CD4-positive, CD25-positive, alpha-beta regulatory T cell (primary cell): Measurements from ENCODE around the gene KCTD5. TPM values are rescaled to one million over a fixed set of nuclear protein-coding genes. Genes with fewer than 3 reads are reported as not detected.
A peak's percentile ranks its signal among the peaks of the same experiment; 100 is the strongest.
"Not testable (repeated sequence)": the region's sequence is repeated elsewhere in the genome, so short reads cannot be mapped to it uniquely, and the experiment has no call there.

Experiments used
- ATAC-seq, 2 donors: fragments of 150-1000 bp; cut with Tn5 transposase; one replicate each; pipeline ENCODE4 v1.10.0; 2021; ENCODE audit warnings: low read depth in 2 of 2, moderate number of reproducible peaks in 2 of 2, moderate library complexity in 1 of 2
- DNase-seq, 3 donors: peaks; one replicate each; pipeline versions ENCODE4 v3.0.0 to v3.0.0-alpha.2; 2012 to 2022; ENCODE audit warnings: mixed read lengths in 1 of 3
- H3K27ac ChIP-seq: one replicate; pipeline ENCODE4 v1.7.0; 2013; ENCODE audit warnings: mild to moderate bottlenecking, low read length; ENCODE audit not compliant: insufficient read depth, poor library complexity, severe bottlenecking
- H3K27me3 ChIP-seq: one replicate; pipeline ENCODE4 v1.7.0; 2013; ENCODE audit warnings: low read length; ENCODE audit not compliant: control insufficient read depth, insufficient read depth
- H3K36me3 ChIP-seq: one replicate; pipeline ENCODE4 v1.7.0; 2013; ENCODE audit warnings: mild to moderate bottlenecking, low read length, moderate library complexity; ENCODE audit not compliant: control insufficient read depth, insufficient read depth
- H3K4me1 ChIP-seq: 2 replicates; pipeline ENCODE4 v1.7.0; 2013; ENCODE audit warnings: mild to moderate bottlenecking, low read length; ENCODE audit not compliant: insufficient read depth, control insufficient read depth, poor library complexity, severe bottlenecking
- H3K4me3 ChIP-seq: one replicate; pipeline ENCODE4 v1.7.0; 2013; ENCODE audit warnings: low read depth, mild to moderate bottlenecking, low read length, moderate library complexity
- H3K9me3 ChIP-seq, 2 experiments: 1 replicate in 1 of 2; 2 replicates in 1 of 2; pipeline ENCODE4 v1.7.0; 2013; ENCODE audit warnings: low read length in 2 of 2, mild to moderate bottlenecking in 1 of 2, moderate library complexity in 1 of 2; ENCODE audit not compliant: control insufficient read depth in 2 of 2
- H3K27ac Mint-ChIP-seq, 3 donors: one replicate each; pipeline ENCODE4 v1.8.0; 2020 to 2022; ENCODE audit warnings: mild to moderate bottlenecking in 3 of 3, mixed read lengths in 3 of 3, moderate library complexity in 2 of 3
- H3K27me3 Mint-ChIP-seq: one replicate; pipeline ENCODE4 v1.8.0; 2022; ENCODE audit warnings: mild to moderate bottlenecking, mixed read lengths
- H3K36me3 Mint-ChIP-seq: one replicate; pipeline ENCODE4 v1.8.0; 2020; ENCODE audit warnings: mixed read lengths
- H3K4me1 Mint-ChIP-seq, 4 donors: one replicate each; pipeline ENCODE4 v1.8.0; 2020 to 2022; ENCODE audit warnings: mixed read lengths in 4 of 4, mild to moderate bottlenecking in 1 of 4
- H3K4me3 Mint-ChIP-seq, 4 donors: one replicate each; pipeline ENCODE4 v1.8.0; 2020 to 2022; ENCODE audit warnings: mild to moderate bottlenecking in 4 of 4, mixed read lengths in 4 of 4, moderate library complexity in 3 of 4
- H3K9me3 Mint-ChIP-seq, 7 donors: one replicate each; pipeline ENCODE4 v1.8.0; 2020 to 2022; ENCODE audit warnings: mixed read lengths in 7 of 7, mild to moderate bottlenecking in 3 of 7, moderate library complexity in 2 of 7
- polyA plus RNA-seq, 4 donors: library from polyadenylated mRNA; unstranded; fragments of 300-500 nt; fragmentation: Illumina TruSeq; gene quantifications; one replicate each; pipeline ENCODE4 v1.2.3, GENCODE V29; 2021
- total RNA-seq: library from RNA; stranded (reverse); gene quantifications from one replicate; pipeline ENCODE4 v1.2.3, GENCODE V29; 2022

KCTD5 gene
- total and polyA plus RNA-seq, 5 donors from 2014 or later, result 17.5 to 26.4 (median 22.1) TPM

DNA sequence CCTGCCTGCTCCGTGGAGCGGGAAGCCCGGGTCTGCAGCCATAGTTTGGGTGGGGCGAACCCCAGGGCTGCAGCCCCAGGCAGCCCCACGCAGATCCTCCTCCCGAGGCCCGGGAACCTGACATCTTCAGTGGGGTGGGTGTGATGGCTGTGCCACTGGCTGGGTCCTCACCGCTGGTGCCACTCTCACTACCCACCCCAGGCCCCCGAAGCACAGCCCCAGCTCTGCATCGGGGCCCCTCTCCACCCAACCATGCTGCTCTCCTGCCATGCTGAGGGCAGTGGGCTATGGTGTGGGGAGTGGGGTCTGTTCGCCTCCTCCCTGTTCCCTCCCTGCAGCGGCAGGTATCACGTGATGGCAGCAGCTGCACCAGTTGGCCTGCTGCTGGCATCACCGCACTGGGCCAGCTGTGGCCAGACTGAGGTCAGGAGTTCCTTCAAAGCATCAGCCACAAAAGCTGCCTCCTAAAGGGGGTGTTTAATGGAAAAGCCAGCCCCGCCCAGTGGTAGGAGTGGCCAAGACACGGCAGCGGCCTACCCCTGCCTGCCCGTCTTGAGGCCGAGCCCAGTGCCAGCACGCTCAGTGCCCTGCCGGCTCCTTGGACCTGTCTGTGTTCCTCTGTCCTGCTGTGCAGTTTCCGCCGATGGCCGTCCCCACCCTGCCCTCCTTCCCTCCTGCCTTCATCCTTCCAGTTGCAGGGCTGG is 10.8 kb downstream of the KCTD5 start:
- Histone ChIP-seq H3K9me3 (no peaks in the 10 kb centered on the region), H3K27ac (no peak overlapping the region), H3K4me1 (no peaks in the 10 kb centered on the region), H3K4me3 (no peak overlapping the region), H3K27me3 (no peaks in the 10 kb centered on the region), H3K36me3 (peaks cover 14% of the 10 kb centered on the region)
- Mint-ChIP-seq H3K27me3 (no peaks in the 10 kb centered on the region), H3K36me3 (peaks cover 6% of the 10 kb centered on the region), H3K9me3 (no peaks in the 10 kb centered on the region), H3K4me1 (peaks cover 0 to 5% (median under 1%) of the 10 kb centered on the region in 4 donors), H3K27ac (peak overlapping the region in 1 of 3 donors; percentile 66), H3K4me3 (no peak overlapping the region)
- no peak for DNase-seq
- no peak for ATAC-seq

DNA sequence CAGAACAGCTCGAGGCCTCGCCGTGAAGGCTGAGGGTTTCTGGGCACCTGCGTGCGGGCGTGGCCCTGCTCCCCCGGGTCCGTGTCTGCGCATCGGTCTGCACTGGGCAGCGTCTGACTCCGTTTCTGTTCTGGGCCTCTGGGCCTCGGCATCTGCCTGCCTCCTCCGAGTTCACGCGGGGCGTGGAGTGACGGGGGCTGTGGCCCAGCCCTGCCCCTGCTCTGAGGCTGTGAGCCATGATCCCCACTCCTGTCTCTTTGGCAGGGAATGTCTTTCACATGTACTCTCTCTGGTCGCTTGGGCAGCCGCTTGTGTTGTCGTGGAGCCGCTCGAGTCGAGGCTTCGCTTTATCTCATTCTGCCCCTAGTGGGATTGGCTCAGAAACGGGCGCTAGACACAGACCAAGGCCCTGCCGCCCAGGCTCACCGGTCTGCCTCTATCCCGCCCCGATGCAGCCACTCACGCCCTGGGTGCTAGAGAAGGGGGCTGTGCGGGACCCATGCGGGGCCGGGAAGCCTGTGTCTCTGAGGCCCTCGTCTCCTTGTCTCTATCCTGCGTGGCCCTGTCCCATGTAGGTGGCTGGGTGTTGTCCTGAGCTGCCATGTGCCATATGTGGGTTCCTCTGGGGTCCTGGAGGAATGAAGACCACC is 14.4 kb downstream of the KCTD5 start:
- not testable (repeated sequence) for H3K9me3 Mint-ChIP-seq, H3K4me3 Mint-ChIP-seq, H3K4me1 ChIP-seq, H3K4me1 Mint-ChIP-seq, H3K9me3 ChIP-seq, H3K27ac ChIP-seq, H3K27ac Mint-ChIP-seq, H3K27me3 Mint-ChIP-seq, H3K4me3 ChIP-seq, ATAC-seq, H3K36me3 Mint-ChIP-seq, H3K27me3 ChIP-seq, DNase-seq
- H3K36me3 ChIP-seq, result peaks cover 26% of the 10 kb centered on the region

DNA sequence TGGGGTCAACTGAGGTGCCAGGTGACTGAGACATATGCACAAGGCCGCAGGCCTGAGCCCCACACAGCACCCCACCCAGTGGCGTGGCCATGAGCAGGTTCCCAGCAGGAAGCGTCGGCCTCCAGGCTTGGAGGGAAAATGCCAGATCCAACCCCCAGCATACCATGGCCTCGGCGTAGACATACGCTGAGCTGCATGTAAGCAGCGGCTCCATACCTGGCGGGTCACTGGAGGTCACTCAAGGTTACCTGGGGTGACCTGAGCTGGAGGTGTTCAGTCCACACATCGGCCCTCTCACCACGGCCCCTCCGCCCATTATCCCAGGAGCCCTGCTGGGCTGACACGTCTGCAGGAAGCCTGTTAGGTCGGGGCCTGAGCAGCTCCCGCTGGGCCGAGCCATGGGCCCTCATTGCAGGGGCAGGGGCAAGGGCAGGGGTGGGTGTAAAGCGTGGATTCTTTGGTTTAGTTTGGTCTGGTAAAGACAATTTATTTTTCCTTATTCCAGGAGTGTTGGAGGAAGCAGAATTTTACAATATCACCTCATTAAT is 15.2 kb downstream of the KCTD5 start:
- H3K4me1 Mint-ChIP-seq, result no peaks in the 10 kb centered on the region
- Histone ChIP-seq H3K27me3 (no peaks in the 10 kb centered on the region), H3K9me3 (no peaks in the 10 kb centered on the region), H3K36me3 (peaks cover 32% of the 10 kb centered on the region), H3K27ac (no peak overlapping the region), H3K4me3 (no peak overlapping the region), H3K4me1 (no peaks in the 10 kb centered on the region)
- DNase-seq (no peak), ATAC-seq (no peak)
- H3K9me3 Mint-ChIP-seq, result no peaks in the 10 kb centered on the region
- H3K27me3 Mint-ChIP-seq, result no peaks in the 10 kb centered on the region
- H3K4me3 Mint-ChIP-seq, result no peak overlapping the region
- H3K36me3 Mint-ChIP-seq, result peaks cover 6% of the 10 kb centered on the region
- H3K27ac Mint-ChIP-seq, result no peak overlapping the region

DNA sequence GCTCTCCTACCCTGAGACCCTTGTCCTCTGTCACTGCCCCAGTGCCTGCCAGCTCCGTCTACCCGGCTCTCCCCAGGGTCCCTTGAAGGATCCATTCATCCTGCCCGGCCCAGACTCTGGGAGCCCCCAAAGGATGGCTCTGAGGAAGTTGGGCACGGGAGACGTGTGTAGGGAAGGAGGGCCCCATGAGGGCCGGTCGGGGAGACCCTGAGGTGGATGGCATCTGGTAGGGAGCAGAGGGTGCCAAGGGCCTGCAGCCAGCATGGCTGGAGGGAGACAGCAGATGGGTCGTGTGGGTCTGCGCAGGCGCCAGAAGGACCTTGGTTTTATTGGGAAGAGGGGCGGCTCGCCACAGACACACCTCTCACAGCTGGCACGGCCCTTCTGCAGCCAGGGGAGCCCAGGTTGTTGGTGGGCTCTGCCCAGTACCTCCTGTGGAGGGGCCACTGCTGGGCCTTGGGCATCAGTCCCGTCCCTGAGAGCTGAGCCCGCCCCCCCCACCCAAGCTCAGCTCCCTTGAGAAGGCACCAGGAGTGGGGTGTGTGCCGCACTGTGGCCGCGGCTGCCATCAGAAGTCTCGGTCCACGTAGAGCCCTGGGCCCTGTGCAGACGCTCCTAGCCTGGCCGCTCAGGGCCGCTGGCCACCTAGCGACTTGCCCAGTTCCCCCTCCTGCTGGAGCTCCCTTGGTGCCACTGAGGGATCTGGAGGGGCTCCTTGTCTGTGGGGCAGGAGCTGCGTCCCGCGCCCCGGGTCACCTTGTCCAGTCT is 16.0 kb downstream of the KCTD5 start:
- H3K9me3 ChIP-seq, result no peaks in the 10 kb centered on the region
- no peaks in the 10 kb centered on the region for H3K27me3 ChIP-seq
- H3K27me3 Mint-ChIP-seq, result no peaks in the 10 kb centered on the region
- no peaks in the 10 kb centered on the region for H3K9me3 Mint-ChIP-seq
- DNase-seq (no peak), ATAC-seq (no peak)
- no peak overlapping the region for H3K27ac Mint-ChIP-seq
- H3K4me3 Mint-ChIP-seq, result no peak overlapping the region
- H3K36me3 ChIP-seq, result peaks cover 40% of the 10 kb centered on the region
- H3K36me3 Mint-ChIP-seq, result peaks cover 6% of the 10 kb centered on the region
- no peaks in the 10 kb centered on the region for H3K4me1 ChIP-seq
- no peak overlapping the region for H3K27ac ChIP-seq
- H3K4me1 Mint-ChIP-seq, result no peaks in the 10 kb centered on the region
- no peak overlapping the region for H3K4me3 ChIP-seq

DNA sequence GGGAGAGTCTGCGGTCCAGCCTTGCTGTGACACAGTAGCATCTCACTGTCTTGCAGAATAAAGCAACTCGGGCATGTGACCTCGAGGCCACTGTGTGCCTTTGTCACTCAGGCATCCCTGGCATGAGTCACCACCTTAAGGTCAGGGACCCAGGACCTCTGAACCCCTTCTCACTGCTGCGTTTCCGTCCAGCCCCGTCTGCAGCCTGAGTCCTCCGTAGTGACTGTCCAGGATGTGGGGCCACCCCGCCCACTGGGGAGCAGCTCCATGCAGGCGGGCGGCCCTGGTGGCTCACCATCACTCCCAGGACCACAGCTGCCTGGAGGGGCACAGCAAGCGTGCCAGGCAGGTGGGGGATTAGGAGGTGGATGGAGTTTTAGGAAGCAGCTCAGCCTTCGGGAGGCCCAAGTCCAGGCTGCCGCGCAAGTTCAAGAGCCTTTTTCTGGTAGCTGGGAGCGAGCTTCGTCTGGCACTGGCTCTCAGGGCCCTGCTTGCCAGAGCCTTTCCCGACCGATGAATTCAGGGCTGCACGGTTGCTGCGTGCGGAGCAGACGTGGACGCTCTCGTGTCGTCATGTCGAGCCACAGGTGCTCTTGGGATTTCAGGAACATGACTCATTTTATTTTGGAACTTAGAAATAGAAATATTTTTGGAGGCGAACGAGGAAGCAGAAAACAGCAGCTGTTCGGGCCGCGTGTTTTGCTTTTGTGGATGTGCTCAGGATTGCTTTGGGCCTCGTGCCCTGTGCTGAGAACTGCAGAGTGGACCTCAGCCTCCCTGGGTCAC is 16.8 kb downstream of the KCTD5 start:
- Histone ChIP-seq H3K36me3 (peaks cover 44% of the 10 kb centered on the region), H3K4me3 (no peak overlapping the region), H3K9me3 (no peaks in the 10 kb centered on the region), H3K4me1 (no peaks in the 10 kb centered on the region), H3K27ac (no peak overlapping the region), H3K27me3 (no peaks in the 10 kb centered on the region)
- no peaks in the 10 kb centered on the region for H3K9me3 Mint-ChIP-seq
- DNase-seq (no peak), ATAC-seq (no peak)
- no peaks in the 10 kb centered on the region for H3K4me1 Mint-ChIP-seq
- no peaks in the 10 kb centered on the region for H3K27me3 Mint-ChIP-seq
- H3K27ac Mint-ChIP-seq, result no peak overlapping the region
- peaks cover 6% of the 10 kb centered on the region for H3K36me3 Mint-ChIP-seq
- no peak overlapping the region for H3K4me3 Mint-ChIP-seq

DNA sequence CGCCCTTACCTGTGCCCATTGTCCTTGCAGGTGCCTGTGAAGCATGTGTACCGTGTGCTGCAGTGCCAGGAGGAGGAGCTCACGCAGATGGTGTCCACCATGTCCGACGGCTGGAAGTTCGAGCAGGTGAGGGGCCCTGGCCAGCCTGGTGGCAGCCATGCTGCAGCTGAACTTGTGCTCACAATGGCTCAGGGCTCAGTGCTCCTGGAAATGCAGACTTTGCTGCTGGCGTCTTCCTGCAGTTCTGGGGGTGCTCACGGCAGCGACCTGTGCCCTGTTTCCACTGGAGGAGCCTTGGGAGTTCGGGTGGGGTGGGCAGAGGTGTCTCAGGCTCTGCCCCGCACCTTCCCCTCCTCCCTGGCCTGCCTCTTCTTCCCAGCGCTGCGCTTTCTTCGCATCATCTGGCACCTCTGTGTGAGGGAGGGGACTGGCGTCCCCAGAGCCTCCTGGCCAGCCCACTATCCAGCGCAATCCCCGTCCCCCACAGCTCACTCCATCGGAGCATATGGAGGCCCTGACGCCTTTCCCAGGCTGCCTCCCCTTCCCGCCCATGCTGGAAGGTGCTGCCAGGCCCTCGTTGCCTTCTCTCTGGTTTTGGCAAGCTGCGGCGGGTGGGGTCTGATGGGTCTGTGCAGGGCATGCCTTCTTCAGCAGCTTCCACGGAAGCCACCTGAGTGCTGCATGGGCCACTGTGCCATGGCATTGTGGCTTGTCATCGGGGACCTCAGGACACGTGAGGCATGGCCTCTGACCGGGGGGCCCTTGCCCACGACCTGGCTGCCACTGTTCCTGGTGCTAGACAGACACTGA is 17.7 kb downstream of the KCTD5 start:
- no peak overlapping the region for H3K4me3 Mint-ChIP-seq
- Histone ChIP-seq H3K4me1 (no peaks in the 10 kb centered on the region), H3K4me3 (no peak overlapping the region), H3K27me3 (no peaks in the 10 kb centered on the region), H3K9me3 (no peaks in the 10 kb centered on the region), H3K27ac (no peak overlapping the region), H3K36me3 (peaks cover 44% of the 10 kb centered on the region)
- DNase-seq, result no peak
- no peak for ATAC-seq
- H3K27ac Mint-ChIP-seq, result no peak overlapping the region
- no peaks in the 10 kb centered on the region for H3K27me3 Mint-ChIP-seq
- no peaks in the 10 kb centered on the region for H3K4me1 Mint-ChIP-seq
- H3K36me3 Mint-ChIP-seq, result peaks cover 6% of the 10 kb centered on the region
- no peaks in the 10 kb centered on the region for H3K9me3 Mint-ChIP-seq

DNA sequence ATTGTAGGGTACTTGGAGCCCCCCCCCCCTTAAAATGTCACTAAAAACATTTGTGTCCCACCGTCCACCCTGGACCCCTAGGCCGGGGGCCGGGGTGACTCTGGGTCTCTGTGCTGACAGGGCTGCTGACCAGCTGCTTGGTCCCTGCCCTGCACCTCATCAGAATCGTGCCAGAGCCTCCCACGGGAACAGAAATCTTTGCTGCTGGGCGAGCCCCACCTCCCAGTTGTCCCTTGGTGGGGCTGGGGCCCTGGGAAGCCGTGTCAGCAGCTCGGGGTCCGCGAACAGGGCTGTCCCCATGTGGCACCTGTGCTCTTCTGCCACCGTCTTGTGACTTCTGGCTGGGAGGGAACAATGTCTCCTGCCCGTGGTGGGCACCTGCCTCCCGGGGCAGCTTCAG is 18.5 kb downstream of the KCTD5 start:
- no peaks in the 10 kb centered on the region for H3K9me3 ChIP-seq
- H3K27ac ChIP-seq, result no peak overlapping the region
- no peak overlapping the region for H3K27ac Mint-ChIP-seq
- H3K4me1 Mint-ChIP-seq, result no peaks in the 10 kb centered on the region
- H3K27me3 ChIP-seq, result no peaks in the 10 kb centered on the region
- no peak overlapping the region for H3K4me3 Mint-ChIP-seq
- H3K36me3 Mint-ChIP-seq, result peaks cover 6% of the 10 kb centered on the region
- H3K4me3 ChIP-seq, result no peak overlapping the region
- no peak for ATAC-seq
- H3K36me3 ChIP-seq, result peaks cover 44% of the 10 kb centered on the region
- no peaks in the 10 kb centered on the region for H3K4me1 ChIP-seq
- no peak for DNase-seq
- no peaks in the 10 kb centered on the region for H3K9me3 Mint-ChIP-seq
- H3K27me3 Mint-ChIP-seq, result no peaks in the 10 kb centered on the region
